HEK293 (cell line): ENCODE results near the gene IBSP.

ENCODE experiments used
- CTCF ChIA-PET: fragments of 350-600 bp; formaldehyde crosslinking; extraction: SDS; loops from one replicate; lab custom pipeline; 2021; ENCODE audit warnings: antibody characterized with exemption; lab: Yijun Ruan, JAX
- POLR2A ChIA-PET: fragments of 300-600 bp; formaldehyde crosslinking; extraction: SDS; loops from one replicate; lab custom pipeline; 2020; ENCODE audit warnings: antibody characterized with exemption, inconsistent platforms; lab: Yijun Ruan, JAX
- H3K27ac ChIP-seq: fragments of 200-500 bp; sonication (Bioruptor generic); 2 replicates; pipeline ENCODE4 v1.5.1; 2014; ENCODE audit warnings: low read depth, low read length, control low read depth, inconsistent platforms; ENCODE audit errors: extremely low read depth
- H3K36me3 ChIP-seq, 2 experiments: fragments of 200-500 bp in 1 of 2; sonication (Bioruptor generic) in 1 of 2; 1 replicate in 1 of 2; 2 replicates in 1 of 2; pipeline ENCODE4 v1.5.1; 2014 to 2017; ENCODE audit warnings: inconsistent platforms in 2 of 2, low read length in 2 of 2; ENCODE audit not compliant: control insufficient read depth in 2 of 2, insufficient read depth in 1 of 2
- H3K4me1 ChIP-seq: fragments of 200-500 bp; sonication (Bioruptor generic); 2 replicates; pipeline ENCODE4 v1.5.1; 2014; ENCODE audit warnings: mild to moderate bottlenecking, low read length, inconsistent platforms; ENCODE audit not compliant: control insufficient read depth, insufficient read depth
- H3K4me3 ChIP-seq: 2 replicates; pipeline ENCODE4 v1.5.1; 2011; ENCODE audit warnings: low read depth, mild to moderate bottlenecking, control low read depth, low read length, moderate library complexity
- H3K9me3 ChIP-seq: fragments of 200-500 bp; sonication (Bioruptor generic); 2 replicates; pipeline ENCODE4 v1.5.1; 2014; ENCODE audit warnings: low read depth, low read length, inconsistent platforms; ENCODE audit not compliant: control insufficient read depth, insufficient read depth
- IKZF3 ChIP-seq: fragments of 450-650 bp; IDR thresholded peaks from 2 replicates; pipeline ENCODE4 v1.5.0; 2018; ENCODE audit warnings: missing biosample characterization, mild to moderate bottlenecking, missing genetic modification characterization, moderate library complexity
- PRDM4 ChIP-seq: fragments of 450-650 bp; formaldehyde crosslinking; IDR thresholded peaks from 2 replicates; pipeline ENCODE4 v1.5.1; 2017; ENCODE audit warnings: missing biosample characterization, missing genetic modification characterization
- ZNF121 ChIP-seq: fragments of 450-650 bp; formaldehyde crosslinking; IDR thresholded peaks from 2 replicates; pipeline ENCODE4 v1.5.1; 2016; ENCODE audit warnings: missing biosample characterization, missing genetic modification characterization
- ZNF140 ChIP-seq: fragments of 450-650 bp; formaldehyde crosslinking; IDR thresholded peaks from 2 replicates; pipeline ENCODE4 v1.5.1; 2016; ENCODE audit warnings: missing biosample characterization, missing genetic modification characterization
- ZNF155 ChIP-seq: fragments of 450-650 bp; formaldehyde crosslinking; IDR thresholded peaks from 2 replicates; pipeline ENCODE4 v1.5.1; 2016; ENCODE audit warnings: missing biosample characterization, missing genetic modification characterization
- ZNF2 ChIP-seq: fragments of 450-650 bp; formaldehyde crosslinking; IDR thresholded peaks from 2 replicates; pipeline ENCODE4 v1.5.1; 2016; ENCODE audit warnings: missing biosample characterization, missing genetic modification characterization
- ZNF239 ChIP-seq: fragments of 450-650 bp; formaldehyde crosslinking; IDR thresholded peaks from 2 replicates; pipeline ENCODE4 v1.5.1; 2016; ENCODE audit warnings: missing biosample characterization, missing genetic modification characterization
- ZNF335 ChIP-seq: fragments of 450-650 bp; formaldehyde crosslinking; conservative IDR thresholded peaks from 2 replicates; pipeline ENCODE4 v1.5.1; 2016; ENCODE audit warnings: missing biosample characterization, missing genetic modification characterization
- ZNF341 ChIP-seq: fragments of 450-650 bp; formaldehyde crosslinking; IDR thresholded peaks from 2 replicates; pipeline ENCODE4; 2016; ENCODE audit warnings: low read depth, missing biosample characterization, missing genetic modification characterization
- ZNF350 ChIP-seq: fragments of 450-650 bp; formaldehyde crosslinking; IDR thresholded peaks from 2 replicates; pipeline ENCODE4 v1.5.0; 2017; ENCODE audit warnings: missing biosample characterization, mild to moderate bottlenecking, missing genetic modification characterization
- ZNF362 ChIP-seq: fragments of 450-650 bp; formaldehyde crosslinking; IDR thresholded peaks from 2 replicates; pipeline ENCODE4 v1.5.1; 2016; ENCODE audit warnings: missing biosample characterization, missing genetic modification characterization
- ZNF48 ChIP-seq: fragments of 450-650 bp; formaldehyde crosslinking; IDR thresholded peaks from 2 replicates; pipeline ENCODE4 v1.5.1; 2016; ENCODE audit warnings: missing biosample characterization, missing genetic modification characterization
- ZNF654 ChIP-seq: fragments of 450-650 bp; formaldehyde crosslinking; IDR thresholded peaks from 2 replicates; pipeline ENCODE4 v1.5.1; 2016; ENCODE audit warnings: low read depth, missing biosample characterization, missing genetic modification characterization
- ZNF843 ChIP-seq: fragments of 450-650 bp; formaldehyde crosslinking; IDR thresholded peaks from 2 replicates; pipeline ENCODE4 v1.5.1; 2016; ENCODE audit warnings: missing biosample characterization, missing genetic modification characterization
- TF ChIP-seq, protein P1 (sequence below): fragments of 450-650 bp; formaldehyde crosslinking; IDR thresholded peaks from 2 replicates; pipeline ENCODE4 v1.5.1; 2016; ENCODE audit warnings: missing biosample characterization, missing genetic modification characterization
- TF ChIP-seq, protein P2 (sequence below): fragments of 450-650 bp; formaldehyde crosslinking; IDR thresholded peaks from 2 replicates; pipeline ENCODE4 v1.5.1; 2016; ENCODE audit warnings: missing biosample characterization, missing genetic modification characterization

IBSP gene

GRCh38 chr4:87844452-87844851, 45.1 kb downstream of the IBSP start (continued):
- TF ChIP-seq ZNF48 (tag by site-specific recombination): no peak

GRCh38 chr4:87846226-87846625, 46.9 kb downstream of the IBSP start:
- no peak overlapping the region for H3K27ac ChIP-seq
- no peak overlapping the region for H3K4me3 ChIP-seq
- TF ChIP-seq IKZF3 (tag by site-specific recombination) (no peak), ZNF155 (no peak), ZNF239 (tag by site-specific recombination) (no peak), ZNF341 (tag by site-specific recombination) (no peak), ZNF350 (no peak), ZNF140 (tag by site-specific recombination) (no peak)
- TF ChIP-seq, protein P1, sequence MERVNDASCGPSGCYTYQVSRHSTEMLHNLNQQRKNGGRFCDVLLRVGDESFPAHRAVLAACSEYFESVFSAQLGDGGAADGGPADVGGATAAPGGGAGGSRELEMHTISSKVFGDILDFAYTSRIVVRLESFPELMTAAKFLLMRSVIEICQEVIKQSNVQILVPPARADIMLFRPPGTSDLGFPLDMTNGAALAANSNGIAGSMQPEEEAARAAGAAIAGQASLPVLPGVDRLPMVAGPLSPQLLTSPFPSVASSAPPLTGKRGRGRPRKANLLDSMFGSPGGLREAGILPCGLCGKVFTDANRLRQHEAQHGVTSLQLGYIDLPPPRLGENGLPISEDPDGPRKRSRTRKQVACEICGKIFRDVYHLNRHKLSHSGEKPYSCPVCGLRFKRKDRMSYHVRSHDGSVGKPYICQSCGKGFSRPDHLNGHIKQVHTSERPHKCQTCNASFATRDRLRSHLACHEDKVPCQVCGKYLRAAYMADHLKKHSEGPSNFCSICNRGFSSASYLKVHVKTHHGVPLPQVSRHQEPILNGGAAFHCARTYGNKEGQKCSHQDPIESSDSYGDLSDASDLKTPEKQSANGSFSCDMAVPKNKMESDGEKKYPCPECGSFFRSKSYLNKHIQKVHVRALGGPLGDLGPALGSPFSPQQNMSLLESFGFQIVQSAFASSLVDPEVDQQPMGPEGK: no peak
- no peaks in the 10 kb centered on the region for H3K9me3 ChIP-seq
- no peaks in the 10 kb centered on the region for H3K4me1 ChIP-seq
- ChIA-PET CTCF (interaction anchor here (1.1 to 4.6 kb wide), 4 partner anchors 7 to 518 kb away, joined by 3 to 39 read pairs (median 20); no protein-coding TSS in a partner anchor), POLR2A (no interaction called here)
- H3K36me3 ChIP-seq: no peaks in the 10 kb centered on the region

- POLR2A ChIA-PET: no interaction called here
- Histone ChIP-seq H3K9me3 (no peaks in the 10 kb centered on the region), H3K27ac (no peak overlapping the region), H3K4me1 (no peaks in the 10 kb centered on the region), H3K4me3 (no peak overlapping the region; the same call in 1 of the 2 replicates)
- TF ChIP-seq ZNF362 (peak; percentile 63; the same call in 1 of the 2 replicates), ZNF654 (tag by site-specific recombination) (peak; percentile 58), ZNF335 (tag by site-specific recombination) (0 out of 2 replicates have a peak, but pooled peaks have one; percentile 33), PRDM4 (tag by site-specific recombination) (no peak), ZNF843 (tag by site-specific recombination) (no peak), ZNF2 (tag by site-specific recombination) (0 out of 2 replicates have a peak, but pooled peaks have one; percentile 41), ZNF121 (no peak)
- TF ChIP-seq, protein P2, sequence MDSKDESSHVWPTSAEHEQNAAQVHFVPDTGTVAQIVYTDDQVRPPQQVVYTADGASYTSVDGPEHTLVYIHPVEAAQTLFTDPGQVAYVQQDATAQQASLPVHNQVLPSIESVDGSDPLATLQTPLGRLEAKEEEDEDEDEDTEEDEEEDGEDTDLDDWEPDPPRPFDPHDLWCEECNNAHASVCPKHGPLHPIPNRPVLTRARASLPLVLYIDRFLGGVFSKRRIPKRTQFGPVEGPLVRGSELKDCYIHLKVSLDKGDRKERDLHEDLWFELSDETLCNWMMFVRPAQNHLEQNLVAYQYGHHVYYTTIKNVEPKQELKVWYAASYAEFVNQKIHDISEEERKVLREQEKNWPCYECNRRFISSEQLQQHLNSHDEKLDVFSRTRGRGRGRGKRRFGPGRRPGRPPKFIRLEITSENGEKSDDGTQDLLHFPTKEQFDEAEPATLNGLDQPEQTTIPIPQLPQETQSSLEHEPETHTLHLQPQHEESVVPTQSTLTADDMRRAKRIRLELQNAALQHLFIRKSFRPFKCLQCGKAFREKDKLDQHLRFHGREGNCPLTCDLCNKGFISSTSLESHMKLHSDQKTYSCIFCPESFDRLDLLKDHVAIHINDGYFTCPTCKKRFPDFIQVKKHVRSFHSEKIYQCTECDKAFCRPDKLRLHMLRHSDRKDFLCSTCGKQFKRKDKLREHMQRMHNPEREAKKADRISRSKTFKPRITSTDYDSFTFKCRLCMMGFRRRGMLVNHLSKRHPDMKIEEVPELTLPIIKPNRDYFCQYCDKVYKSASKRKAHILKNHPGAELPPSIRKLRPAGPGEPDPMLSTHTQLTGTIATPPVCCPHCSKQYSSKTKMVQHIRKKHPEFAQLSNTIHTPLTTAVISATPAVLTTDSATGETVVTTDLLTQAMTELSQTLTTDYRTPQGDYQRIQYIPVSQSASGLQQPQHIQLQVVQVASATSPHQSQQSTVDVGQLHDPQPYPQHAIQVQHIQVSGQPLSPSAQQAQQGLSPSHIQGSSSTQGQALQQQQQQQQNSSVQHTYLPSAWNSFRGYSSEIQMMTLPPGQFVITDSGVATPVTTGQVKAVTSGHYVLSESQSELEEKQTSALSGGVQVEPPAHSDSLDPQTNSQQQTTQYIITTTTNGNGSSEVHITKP (tag by site-specific recombination): peak; percentile 63
- TF ChIP-seq, all 188 proteins: peak for 5
- CTCF ChIA-PET: interaction anchor here (0.6 to 4.6 kb wide), 38 partner anchors 9 to 714 kb away, joined by 3 to 39 read pairs (median 4); partner anchors contain the start of gene SPP1
- no peaks in the 10 kb centered on the region for H3K36me3 ChIP-seq
Measured at GRCh38 chr4:87848622-87849351, 49.4 kb downstream of the IBSP start.
